ENCODE data around the gene MACROD2.

Gene MACROD2

DNA sequence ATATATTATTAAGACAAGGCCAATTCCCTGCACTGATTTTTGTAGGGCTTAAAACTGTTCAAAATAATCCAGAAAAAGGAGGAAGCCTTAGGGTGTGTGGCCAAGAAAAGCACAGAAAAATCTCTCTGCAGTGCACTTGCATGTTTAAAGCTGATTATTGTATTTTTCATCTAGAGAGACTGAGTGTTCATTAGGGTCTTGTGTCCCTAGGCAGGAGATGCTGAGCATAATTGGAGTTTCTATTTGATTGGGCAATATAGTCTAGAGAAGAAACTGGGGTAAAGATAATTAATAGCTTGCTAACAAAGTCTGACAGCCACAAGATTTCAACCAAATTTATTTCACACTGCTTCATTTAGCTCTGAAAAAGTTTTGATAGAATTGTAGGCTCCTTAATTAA lies 339.7 kb downstream of the MACROD2 start:
- DNase-seq = no peak
- ATAC-seq = no peak

- no peak for ATAC-seq
- DNase-seq = no peak
Measured at GRCh38 chr20:14336686-14337085, 341.4 kb downstream of the MACROD2 start.

GRCh38 chr20:14337400-14338171 lies 342.3 kb downstream of the MACROD2 start, which contains the start of gene FLRT3:
Gene FLRT3 (minus strand): TSS chr20:14337612. CDS start chr20:14327506, 10,106 bp downstream.
- peak; percentile 4 for DNase-seq
- ATAC-seq = peak; percentile 40

DNA sequence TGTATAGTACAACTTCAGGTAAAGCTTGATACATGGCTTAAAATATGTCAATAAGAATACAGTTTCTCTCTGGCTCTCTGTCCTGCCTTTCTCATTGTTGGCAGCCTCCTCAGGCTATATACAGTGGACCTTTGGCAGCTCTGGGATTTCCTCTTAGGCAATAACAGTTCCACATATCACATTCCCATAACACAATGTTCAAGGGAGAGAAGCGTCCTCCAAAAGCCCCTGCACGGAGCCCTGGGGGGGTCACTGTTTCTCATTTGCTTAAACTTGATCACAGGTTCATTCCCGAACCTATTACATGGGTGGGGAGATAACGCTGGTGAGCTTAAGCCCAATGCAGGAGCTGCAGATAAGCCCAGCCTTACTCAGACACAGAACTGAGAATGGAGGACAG lies 346.5 kb downstream of the MACROD2 start:
- no peak for ATAC-seq
- DNase-seq = no peak

DNA sequence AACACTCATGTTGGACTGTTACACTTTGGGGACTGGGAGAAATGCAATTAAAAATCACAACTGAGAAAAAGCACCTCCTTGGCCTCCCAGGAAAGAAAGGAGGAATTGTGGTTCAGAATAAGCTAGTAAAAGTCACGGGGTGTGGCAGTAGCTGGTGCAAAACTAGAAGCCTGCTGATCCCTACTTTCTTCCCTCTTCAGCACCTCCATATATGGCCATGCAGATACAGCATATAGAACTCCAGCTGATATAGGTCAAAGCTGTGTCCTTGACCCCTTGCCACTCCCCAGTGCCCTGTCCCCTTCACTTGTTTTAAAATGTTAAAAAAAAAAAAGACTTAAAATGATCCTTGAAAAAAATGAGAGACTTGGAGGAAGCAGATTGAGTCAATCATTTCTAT lies 347.6 kb downstream of the MACROD2 start:
- DNase-seq = no peak
- no peak for ATAC-seq

DNA sequence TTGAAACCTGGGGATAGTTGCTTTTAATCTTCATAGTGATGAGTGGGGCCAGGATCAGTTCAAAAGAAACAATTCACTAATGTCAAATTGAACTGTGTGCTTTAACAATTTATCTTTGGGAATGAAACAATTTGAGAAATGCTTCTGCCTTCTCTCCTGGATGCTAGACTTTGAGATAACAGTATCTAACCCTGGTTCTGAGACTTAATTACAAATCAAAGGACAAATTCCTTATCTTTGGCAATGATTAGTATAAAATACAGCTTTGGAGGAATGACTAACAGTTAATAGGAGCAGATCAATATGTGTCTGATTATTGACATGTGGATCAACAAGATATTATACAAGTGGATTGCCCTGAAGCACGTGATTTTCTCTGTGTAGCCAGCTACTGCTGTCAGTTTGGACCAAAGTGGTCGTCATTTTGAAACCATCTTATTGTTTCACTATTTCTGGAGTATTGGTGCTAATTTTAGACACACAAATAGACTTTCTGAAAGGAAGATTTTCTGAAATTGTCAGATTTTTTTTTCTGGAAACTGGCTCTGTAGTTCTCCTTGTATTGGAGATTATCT lies 348.3 kb downstream of the MACROD2 start:
- DNase-seq (no peak), ATAC-seq (no peak)

- DNase-seq = no peak
- ATAC-seq = no peak
Measured at GRCh38 chr20:14344746-14345145, 349.4 kb downstream of the MACROD2 start.

GRCh38 chr20:14355791-14356190 lies 360.5 kb downstream of the MACROD2 start:
- no peak for DNase-seq
- ATAC-seq = no peak

DNA sequence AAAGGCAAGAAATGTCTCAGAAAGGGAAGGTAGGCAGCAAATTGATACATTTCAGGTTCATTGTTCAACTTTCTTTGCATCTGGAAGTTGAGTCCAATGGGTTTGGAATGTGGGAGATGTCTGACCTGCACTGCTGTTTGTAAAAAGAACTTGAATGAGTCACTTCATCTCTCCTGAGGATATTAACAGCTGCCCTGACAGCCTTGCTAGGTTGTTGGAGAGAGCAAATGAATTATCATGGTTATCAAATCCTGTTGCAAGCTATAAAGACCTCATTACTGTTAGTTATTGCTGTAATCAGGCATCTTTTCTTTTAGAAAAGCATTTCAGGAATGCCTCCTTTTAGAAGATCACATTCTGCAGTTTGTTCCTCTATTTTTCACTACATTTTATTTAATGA lies 365.1 kb downstream of the MACROD2 start:
- no peak for ATAC-seq
- DNase-seq = no peak

- no peak for DNase-seq
- no peak for ATAC-seq
Measured at GRCh38 chr20:14361509-14362345, 366.4 kb downstream of the MACROD2 start.

- ATAC-seq = no peak
Measured at GRCh38 chr20:14374196-14374595, 378.9 kb downstream of the MACROD2 start.

GRCh38 chr20:14375416-14375985 lies 380.2 kb downstream of the MACROD2 start:
- ATAC-seq (no peak), DNase-seq (no peak)

More at GRCh38 chr20:14374196-14374595, 378.9 kb downstream of the MACROD2 start:
- DNase-seq = no peak

- DNase-seq (no peak), ATAC-seq (no peak)
Measured at GRCh38 chr20:14378326-14378725, 383.0 kb downstream of the MACROD2 start.

- ATAC-seq = no peak
Measured at GRCh38 chr20:14383335-14383734, 388.0 kb downstream of the MACROD2 start.

DNA sequence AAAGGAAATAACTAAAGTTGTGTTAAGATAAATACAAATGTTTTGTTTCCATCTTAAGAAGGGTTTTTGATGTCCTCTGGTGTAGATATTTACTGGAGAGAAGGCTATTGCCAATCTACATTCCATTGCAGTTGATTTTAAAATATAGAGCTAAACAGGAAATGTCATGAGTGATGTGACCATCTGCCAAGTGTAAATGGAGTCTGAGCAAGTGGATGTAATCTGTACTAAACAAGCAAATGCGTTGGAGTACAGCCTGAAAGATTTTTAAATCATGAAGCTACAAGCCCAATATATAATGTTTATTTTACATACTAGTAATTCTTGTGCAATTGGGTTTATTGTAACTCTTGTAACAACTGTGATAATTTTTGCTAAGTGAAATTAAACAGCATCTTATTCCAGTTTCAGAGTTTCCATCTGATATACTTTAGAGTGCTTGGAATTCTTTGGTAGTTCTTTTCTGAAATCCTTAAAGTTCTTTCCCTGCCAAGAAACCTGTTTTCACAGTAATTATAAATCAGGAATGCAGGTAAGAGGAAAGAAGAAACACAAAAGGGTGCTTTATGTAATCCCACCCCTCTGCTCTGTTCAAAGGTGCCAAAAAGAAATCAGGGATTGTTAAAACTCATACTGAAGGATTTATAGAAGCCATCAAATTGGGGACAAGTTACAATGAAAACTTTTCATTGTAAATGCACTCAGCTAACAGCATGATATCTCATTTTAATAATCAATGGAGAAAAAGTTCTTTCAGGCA lies 389.3 kb downstream of the MACROD2 start:
- DNase-seq (no peak), ATAC-seq (no peak)

More at GRCh38 chr20:14383335-14383734, 388.0 kb downstream of the MACROD2 start:
- no peak for DNase-seq

DNA sequence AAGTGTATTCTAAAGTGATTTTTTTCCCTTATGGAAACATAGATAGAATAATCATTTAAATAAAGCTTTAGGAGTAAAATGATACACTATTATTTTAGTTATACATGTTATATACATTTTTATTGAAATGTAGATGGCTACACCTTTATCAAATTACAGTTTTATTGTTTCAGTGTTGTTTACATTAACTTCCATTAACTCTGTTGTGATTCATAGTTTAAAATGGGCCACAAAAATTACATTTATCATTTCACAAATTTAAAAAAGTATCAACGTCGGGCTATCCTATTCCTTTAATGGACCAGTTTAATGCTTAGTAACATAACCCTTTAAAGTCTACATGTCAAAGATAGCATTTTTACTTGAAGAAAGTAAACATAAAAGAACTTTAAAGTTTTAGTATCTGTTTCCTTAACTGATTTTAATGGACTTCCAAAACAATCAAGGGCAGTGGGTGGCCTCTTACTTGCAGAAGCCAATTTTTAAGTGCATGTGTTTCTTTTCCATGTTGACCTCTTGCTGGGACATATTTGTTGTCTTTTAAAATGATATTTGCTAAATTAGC lies 389.9 kb downstream of the MACROD2 start:
- no peak for DNase-seq
- no peak for ATAC-seq

DNA sequence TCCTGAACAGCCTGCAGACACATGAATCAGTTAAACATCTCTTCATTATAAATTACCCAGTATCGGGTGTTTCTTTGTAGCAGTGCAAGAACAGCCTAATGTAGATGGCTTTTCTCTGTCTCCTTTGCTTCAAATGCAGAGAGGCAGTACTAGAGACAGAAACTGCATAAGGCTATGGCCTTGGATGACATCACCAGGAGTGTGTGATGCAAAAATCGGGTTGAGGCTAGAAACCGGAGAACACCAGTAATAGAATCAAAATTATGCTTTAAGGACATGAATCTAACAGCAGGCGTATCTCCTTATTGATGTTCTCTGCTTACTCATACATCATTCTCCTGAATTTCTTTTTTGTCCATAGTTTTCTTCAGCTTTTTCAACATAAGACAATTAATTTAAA lies 391.4 kb downstream of the MACROD2 start:
- ATAC-seq (no peak), DNase-seq (no peak)

DNA sequence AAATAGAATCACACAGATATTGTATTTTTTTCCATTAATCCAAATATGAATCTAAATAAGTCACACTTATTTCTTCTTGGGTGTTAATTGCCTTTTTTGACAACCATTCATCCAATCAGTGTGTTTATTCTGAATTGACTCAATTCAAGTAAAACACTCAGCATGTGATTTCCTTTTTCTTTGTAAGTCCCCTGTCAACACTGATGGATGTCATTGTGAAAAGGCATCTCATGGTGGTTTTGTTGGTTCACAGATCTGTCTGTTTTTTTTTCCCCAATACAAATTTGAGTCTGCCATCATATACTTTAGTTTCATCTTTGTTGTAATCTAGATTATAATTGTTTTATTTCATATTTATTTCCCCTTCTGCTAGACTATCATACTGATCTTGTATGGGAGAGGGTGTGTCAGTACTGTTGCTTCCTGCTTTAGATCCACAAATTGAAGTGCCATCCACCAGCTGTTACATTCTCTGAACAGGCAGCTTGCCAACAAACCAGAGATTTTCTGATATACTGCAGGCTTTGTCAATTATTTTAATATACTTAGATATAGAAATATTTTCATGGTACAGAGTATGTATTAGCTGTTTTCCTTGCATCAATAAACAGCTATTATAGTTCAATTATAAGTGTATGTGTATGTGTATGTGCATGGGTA lies 406.3 kb downstream of the MACROD2 start:
- ATAC-seq (no peak), DNase-seq (no peak)

- DNase-seq (no peak), ATAC-seq (no peak)
Measured at GRCh38 chr20:14404515-14404914, 409.2 kb downstream of the MACROD2 start.

GRCh38 chr20:14406495-14406894 lies 411.2 kb downstream of the MACROD2 start:
- DNase-seq = no peak

DNA sequence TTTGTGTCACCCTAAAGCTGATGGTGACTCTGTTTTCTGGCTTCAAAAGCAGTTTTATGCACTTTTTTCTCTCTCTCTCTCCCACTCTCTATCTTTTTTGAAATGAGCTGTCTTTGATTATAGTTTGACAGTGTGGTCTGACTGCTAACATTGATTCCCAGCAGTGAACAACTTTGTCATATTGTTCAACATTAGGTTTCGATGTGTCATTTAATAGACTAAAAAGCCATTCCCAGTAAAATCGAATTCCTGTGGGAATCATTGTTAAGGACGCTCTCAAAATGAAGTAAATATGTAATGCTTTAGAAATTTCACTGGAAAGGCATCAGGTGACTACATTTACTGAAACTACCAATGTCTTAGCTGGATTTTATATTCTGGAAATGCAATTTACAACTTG lies 412.0 kb downstream of the MACROD2 start:
- DNase-seq (no peak), ATAC-seq (no peak)

More at GRCh38 chr20:14406495-14406894, 411.2 kb downstream of the MACROD2 start:
- no peak for ATAC-seq

All from stimulated activated naive CD8-positive, alpha-beta T cell treated with anti-CD3 and anti-CD28 coated beads, Interleukin-15, Interleukin-2, amounts not matched to agents 100 U/mL and 50 U/mL, for 24 hours (primary cell).